ENCODE data around the gene METTL13. TPM values are rescaled to one million over a fixed set of nuclear protein-coding genes. Genes with fewer than 3 reads are reported as not detected.

METTL13 gene
- 10 to 100 TPM; 39.5 to 40.9 TPM for total RNA-seq

GRCh38 chr1:171781176-171781875 lies at the start of gene METTL13:
Gene METTL13 (plus strand): TSS chr1:171781660. CDS start chr1:171781968, 308 bp downstream.
- H3K9me3 Mint-ChIP-seq: no peaks in the 10 kb centered on the region
- peak within 1 kb of the TSS; percentile 100 for H3K4me3 Mint-ChIP-seq
- peak within 1 kb of the TSS; percentile 98 for H3K27ac Mint-ChIP-seq
- peak; percentile 99 for DNase-seq
- H3K27me3 Mint-ChIP-seq (ENCODE audit: low read depth): no peaks in the 10 kb centered on the region
- peaks cover 29% of the 10 kb centered on the region for H3K36me3 Mint-ChIP-seq (ENCODE audit: low read depth)
- intact Hi-C loops (cut with micrococcal nuclease): loop anchor here (1.0 to 10.0 kb wide), 11 partner anchors 13 to 1888 kb away; partner anchors contain the start of genes C1orf105, DNM3, FMO4 and PRRC2C
- H3K4me1 Mint-ChIP-seq (ENCODE audit: low read depth): peaks cover 49% of the 10 kb centered on the region
- CTCF ChIA-PET: interaction anchor here (1.4 kb wide), 1 partner anchor 126 kb away, joined by 3 read pairs; no protein-coding TSS in a partner anchor

GRCh38 chr1:171736196-171736595 lies 45.3 kb upstream of the METTL13 start:
- Mint-ChIP-seq H3K36me3 (ENCODE audit: low read depth) (peaks cover 21% of the 10 kb centered on the region), H3K27ac (no peak overlapping the region), H3K4me3 (no peak overlapping the region), H3K9me3 (no peaks in the 10 kb centered on the region), H3K4me1 (ENCODE audit: low read depth) (peaks cover 36% of the 10 kb centered on the region), H3K27me3 (ENCODE audit: low read depth) (no peaks in the 10 kb centered on the region)
- no peak for DNase-seq
- intact Hi-C loops (cut with micrococcal nuclease): no loop called here
- CTCF ChIA-PET: interaction anchor here (0.6 to 2.5 kb wide), 3 partner anchors 91 to 807 kb away, joined by 3 to 7 read pairs (median 4); no protein-coding TSS in a partner anchor

- Mint-ChIP-seq H3K36me3 (ENCODE audit: low read depth) (peaks cover 21% of the 10 kb centered on the region), H3K27ac (peak overlapping the region; percentile 88), H3K4me3 (no peak overlapping the region), H3K4me1 (ENCODE audit: low read depth) (peaks cover 41% of the 10 kb centered on the region), H3K27me3 (ENCODE audit: low read depth) (no peaks in the 10 kb centered on the region), H3K9me3 (no peaks in the 10 kb centered on the region)
- intact Hi-C loops (cut with micrococcal nuclease): loop anchor here (1.0 kb wide), 1 partner anchor 599 kb away; no protein-coding TSS in a partner anchor
- peak; percentile 25 for DNase-seq
- CTCF ChIA-PET: interaction anchor here (1.0 kb wide), 1 partner anchor 247 kb away, joined by 5 read pairs; no protein-coding TSS in a partner anchor
Observed at GRCh38 chr1:171738911-171739310, 42.5 kb upstream of the METTL13 start.

- DNase-seq: no peak
- Mint-ChIP-seq H3K36me3 (ENCODE audit: low read depth) (peaks cover 21% of the 10 kb centered on the region), H3K4me3 (peak overlapping the region; percentile 96), H3K4me1 (ENCODE audit: low read depth) (peaks cover 40% of the 10 kb centered on the region), H3K27me3 (ENCODE audit: low read depth) (no peaks in the 10 kb centered on the region), H3K9me3 (no peaks in the 10 kb centered on the region), H3K27ac (peak overlapping the region; percentile 88)
- intact Hi-C loops (cut with micrococcal nuclease): loop anchor here (1.0 to 5.0 kb wide), 7 partner anchors 237 to 1847 kb away; partner anchors contain the start of genes GORAB and SCYL3
- CTCF ChIA-PET: interaction anchor here (0.8 to 1.0 kb wide), 2 partner anchors 93 to 246 kb away, joined by 4 to 5 read pairs; no protein-coding TSS in a partner anchor
Observed at GRCh38 chr1:171739656-171740055, 41.8 kb upstream of the METTL13 start.

GRCh38 chr1:171740356-171740863 lies 41.0 kb upstream of the METTL13 start:
- DNase-seq: no peak
- peak overlapping the region; percentile 96 for H3K4me3 Mint-ChIP-seq
- peak overlapping the region; percentile 88 for H3K27ac Mint-ChIP-seq
- CTCF ChIA-PET: interaction anchor here (1.3 to 1.6 kb wide), 3 partner anchors 45 to 98 kb away, joined by 3 to 6 read pairs (median 5); no protein-coding TSS in a partner anchor
- no peaks in the 10 kb centered on the region for H3K27me3 Mint-ChIP-seq (ENCODE audit: low read depth)
- H3K4me1 Mint-ChIP-seq (ENCODE audit: low read depth): peaks cover 40% of the 10 kb centered on the region
- H3K36me3 Mint-ChIP-seq (ENCODE audit: low read depth): peaks cover 18% of the 10 kb centered on the region
- intact Hi-C loops (cut with micrococcal nuclease): loop anchor here (2.0 to 5.0 kb wide), 6 partner anchors 238 to 1848 kb away; partner anchors contain the start of genes GORAB and SCYL3
- H3K9me3 Mint-ChIP-seq: no peaks in the 10 kb centered on the region

- Mint-ChIP-seq H3K36me3 (ENCODE audit: low read depth) (peaks cover 11% of the 10 kb centered on the region), H3K4me1 (ENCODE audit: low read depth) (peaks cover 40% of the 10 kb centered on the region), H3K4me3 (peak overlapping the region; percentile 96), H3K27ac (peak overlapping the region; percentile 99), H3K27me3 (ENCODE audit: low read depth) (no peaks in the 10 kb centered on the region), H3K9me3 (no peaks in the 10 kb centered on the region)
- DNase-seq: peak; percentile 67
- intact Hi-C loops (cut with micrococcal nuclease): loop anchor here (1.0 to 5.0 kb wide), 8 partner anchors 86 to 1849 kb away; partner anchors contain the start of genes GORAB and SCYL3
- CTCF ChIA-PET: interaction anchor here (0.7 to 1.6 kb wide), 4 partner anchors 44 to 99 kb away, joined by 3 to 6 read pairs (median 5); no protein-coding TSS in a partner anchor
Observed at GRCh38 chr1:171740987-171741871, 40.2 kb upstream of the METTL13 start.

- Mint-ChIP-seq H3K27me3 (ENCODE audit: low read depth) (no peaks in the 10 kb centered on the region), H3K4me1 (ENCODE audit: low read depth) (peaks cover 40% of the 10 kb centered on the region), H3K36me3 (ENCODE audit: low read depth) (peaks cover 4% of the 10 kb centered on the region), H3K27ac (peak within 1 kb of the TSS; percentile 99), H3K9me3 (no peaks in the 10 kb centered on the region), H3K4me3 (peak within 1 kb of the TSS; percentile 96)
- CTCF ChIA-PET: interaction anchor here (0.6 to 3.2 kb wide), 7 partner anchors 43 to 666 kb away, joined by 3 to 13 read pairs (median 4); partner anchors contain the start of gene PRRC2C
- intact Hi-C loops (cut with micrococcal nuclease): loop anchor here (1.0 to 5.0 kb wide), 14 partner anchors 39 to 1850 kb away; partner anchors contain the start of genes DNM3, FMO4, GORAB and METTL13
- DNase-seq: peak; percentile 90
Observed at GRCh38 chr1:171741872-171742576, 39.4 kb upstream of the METTL13 start, which contains the start of gene VAMP4. Gene VAMP4 (minus strand): TSS chr1:171742065. CDS start chr1:171738414, 3,651 bp downstream.

GRCh38 chr1:171742577-171742922 lies 38.9 kb upstream of the METTL13 start:
- Mint-ChIP-seq H3K27ac (peak overlapping the region; percentile 99), H3K4me3 (peak overlapping the region; percentile 96), H3K4me1 (ENCODE audit: low read depth) (peaks cover 40% of the 10 kb centered on the region), H3K9me3 (no peaks in the 10 kb centered on the region), H3K36me3 (ENCODE audit: low read depth) (peaks cover 3% of the 10 kb centered on the region), H3K27me3 (ENCODE audit: low read depth) (no peaks in the 10 kb centered on the region)
- peak; percentile 34 for DNase-seq
- CTCF ChIA-PET: interaction anchor here (0.6 to 3.2 kb wide), 8 partner anchors 26 to 666 kb away, joined by 3 to 13 read pairs (median 4); partner anchors contain the start of gene PRRC2C
- intact Hi-C loops (cut with micrococcal nuclease): loop anchor here (1.0 to 5.0 kb wide), 11 partner anchors 39 to 1850 kb away; partner anchors contain the start of genes DNM3, FMO4, GORAB and METTL13

- intact Hi-C loops (cut with micrococcal nuclease): loop anchor here (5.0 kb wide), 5 partner anchors 241 to 1851 kb away; partner anchors contain the start of genes GORAB and SCYL3
- peak overlapping the region; percentile 96 for H3K4me3 Mint-ChIP-seq
- peak; percentile 49 for DNase-seq
- H3K36me3 Mint-ChIP-seq (ENCODE audit: low read depth): peaks cover 3% of the 10 kb centered on the region
- no peaks in the 10 kb centered on the region for H3K9me3 Mint-ChIP-seq
- no peaks in the 10 kb centered on the region for H3K27me3 Mint-ChIP-seq (ENCODE audit: low read depth)
- CTCF ChIA-PET: interaction anchor here (0.6 to 3.2 kb wide), 13 partner anchors 19 to 258 kb away, joined by 3 to 13 read pairs (median 4); partner anchors contain the start of gene PRRC2C
- H3K4me1 Mint-ChIP-seq (ENCODE audit: low read depth): peaks cover 37% of the 10 kb centered on the region
- H3K27ac Mint-ChIP-seq: peak overlapping the region; percentile 99
Observed at GRCh38 chr1:171743081-171743870, 38.2 kb upstream of the METTL13 start.

- intact Hi-C loops (cut with micrococcal nuclease): loop anchor here (5.0 kb wide), 5 partner anchors 242 to 1853 kb away; partner anchors contain the start of genes GORAB and SCYL3
- no peak overlapping the region for H3K27ac Mint-ChIP-seq
- H3K4me3 Mint-ChIP-seq: no peak overlapping the region
- H3K4me1 Mint-ChIP-seq (ENCODE audit: low read depth): peaks cover 20% of the 10 kb centered on the region
- H3K27me3 Mint-ChIP-seq (ENCODE audit: low read depth): no peaks in the 10 kb centered on the region
- H3K36me3 Mint-ChIP-seq (ENCODE audit: low read depth): peaks cover 3% of the 10 kb centered on the region
- no peak for DNase-seq
- no peaks in the 10 kb centered on the region for H3K9me3 Mint-ChIP-seq
- CTCF ChIA-PET: interaction anchor here (0.6 to 3.2 kb wide), 3 partner anchors 28 to 100 kb away, joined by 3 to 13 read pairs (median 4); no protein-coding TSS in a partner anchor
Observed at GRCh38 chr1:171744986-171745385, 36.5 kb upstream of the METTL13 start.
